SH-SY5Y (cell line): ENCODE data around the gene PDE4D.

Experiments
- GATA2 ChIP-seq: IDR thresholded peaks from 2 replicates; pipeline ENCODE4 v1.6.1; 2011; ENCODE audit warnings: mild to moderate bottlenecking, low read depth, low read length
- GATA3 ChIP-seq: IDR thresholded peaks from 2 replicates; pipeline ENCODE4 v1.6.1; 2011; ENCODE audit warnings: low read depth, mild to moderate bottlenecking, low read length, moderate library complexity

- TF ChIP-seq GATA2 (no peak), GATA3 (no peak)
These were observed 734.7 kb downstream of the PDE4D start for GRCh38 chr5:59158637-59159391.
